NCI-H2227 (cell line): ENCODE results near the gene ATP2B2.

Source experiments
- DNase-seq: peaks from one replicate; lab custom pipeline; 2025; ENCODE audit not compliant: unreplicated experiment; lab: John Stamatoyannopoulos, UW

The ATP2B2 gene

GRCh38 chr3:10434144-10434937, 71.0 kb downstream of the ATP2B2 start:
- DNase-seq = no peak

DNA sequence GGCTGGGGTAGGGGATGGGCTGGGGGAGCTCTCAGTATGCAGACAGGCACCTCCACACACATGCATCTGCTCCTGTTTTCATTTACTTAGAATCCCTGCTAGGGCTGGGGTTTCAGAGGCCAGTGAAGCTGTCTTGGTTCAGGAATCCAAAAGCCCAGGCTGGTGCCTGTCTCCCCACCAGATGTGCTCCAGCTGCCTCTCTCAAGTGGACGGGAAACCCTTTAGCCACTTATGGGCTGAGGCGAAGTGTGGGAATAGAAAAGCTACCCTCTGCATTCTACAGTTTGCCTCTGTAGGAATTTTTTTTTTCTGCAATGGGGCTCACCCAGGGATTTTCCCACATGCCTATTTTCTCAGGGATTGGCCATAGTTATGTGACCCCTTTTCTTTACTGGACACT, 72.5 kb downstream of the ATP2B2 start:
- DNase-seq = no peak

GRCh38 chr3:10432156-10432845, 73.1 kb downstream of the ATP2B2 start:
- DNase-seq = peak; percentile 53

DNA sequence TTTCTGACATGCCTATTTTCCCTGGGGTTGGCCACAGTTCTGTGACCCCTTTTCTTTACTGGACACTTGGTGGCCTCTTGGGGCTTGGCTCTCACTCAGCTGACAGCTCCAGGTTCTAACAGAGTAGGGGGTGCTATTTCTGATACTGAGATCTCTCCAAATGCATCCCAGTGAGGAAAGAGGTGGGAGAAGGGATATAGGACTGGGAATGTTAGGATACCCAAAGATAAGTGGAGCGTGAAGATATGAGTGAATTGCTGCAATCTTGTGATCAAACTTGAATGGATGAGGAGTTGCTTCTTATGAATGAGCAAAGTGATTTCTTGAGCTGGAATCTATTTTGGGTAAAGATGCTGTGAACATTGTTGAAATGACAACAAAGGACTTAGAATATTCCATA, 74.6 kb downstream of the ATP2B2 start:
- no peak for DNase-seq

- DNase-seq = no peak
Observed at GRCh38 chr3:10428406-10429091, 76.8 kb downstream of the ATP2B2 start.

- no peak for DNase-seq
Observed at GRCh38 chr3:10426346-10427220, 78.8 kb downstream of the ATP2B2 start.

DNA sequence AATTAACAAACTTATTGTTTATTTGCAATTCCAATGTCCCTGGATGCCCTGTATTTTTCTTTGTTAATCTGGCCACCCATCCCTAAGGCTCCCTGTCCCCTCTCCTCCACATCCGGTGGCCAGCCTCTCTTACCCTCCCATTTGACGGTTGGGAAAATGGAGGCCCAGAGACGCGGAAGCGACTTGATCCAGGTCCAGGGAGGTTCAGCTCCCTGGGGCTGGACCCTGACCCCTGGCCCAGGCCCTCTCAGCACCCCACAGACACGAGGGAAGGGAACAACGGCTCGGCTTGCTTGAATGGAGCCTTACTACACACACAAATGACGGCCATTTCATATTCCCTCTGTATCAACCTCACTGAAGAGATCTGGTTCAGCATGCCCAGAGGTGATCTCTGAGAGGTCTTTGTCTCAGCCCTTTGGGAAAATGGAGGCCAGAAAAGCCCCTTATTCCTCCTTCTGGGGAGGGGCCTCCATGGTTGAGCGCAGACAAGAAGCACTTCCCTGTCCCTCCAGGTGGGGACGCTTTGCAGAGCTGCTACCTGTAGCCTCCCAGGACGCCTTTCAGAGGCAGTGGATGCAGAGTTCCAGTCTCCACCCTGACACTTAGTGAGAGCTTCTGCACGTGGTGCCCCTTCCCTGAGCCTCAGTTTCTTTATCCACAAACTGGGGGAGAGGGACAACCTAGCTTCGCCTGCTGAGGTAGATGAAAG, 82.1 kb downstream of the ATP2B2 start:
- no peak for DNase-seq

DNA sequence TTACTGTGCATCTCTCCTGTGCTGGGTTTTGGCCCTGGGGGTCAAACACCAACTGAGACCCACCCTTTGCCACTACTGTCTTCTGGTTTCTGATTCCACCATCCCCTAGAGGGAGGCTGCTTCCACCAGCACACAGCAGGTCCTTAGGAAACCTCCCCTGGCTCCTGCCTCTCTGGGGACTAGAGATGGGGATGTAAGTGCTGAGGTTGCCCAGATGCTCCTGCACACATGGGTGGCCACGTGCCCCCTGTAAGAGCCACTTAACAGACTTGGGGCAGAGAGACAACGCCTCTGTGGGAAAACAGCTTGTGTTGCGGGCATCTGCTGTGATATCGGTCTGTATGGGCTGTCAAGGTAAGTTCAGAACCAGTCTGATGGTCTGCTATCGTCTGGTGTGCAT, 83.4 kb downstream of the ATP2B2 start:
- no peak for DNase-seq

- DNase-seq = no peak
Observed at GRCh38 chr3:10420745-10421475, 84.5 kb downstream of the ATP2B2 start.

DNA sequence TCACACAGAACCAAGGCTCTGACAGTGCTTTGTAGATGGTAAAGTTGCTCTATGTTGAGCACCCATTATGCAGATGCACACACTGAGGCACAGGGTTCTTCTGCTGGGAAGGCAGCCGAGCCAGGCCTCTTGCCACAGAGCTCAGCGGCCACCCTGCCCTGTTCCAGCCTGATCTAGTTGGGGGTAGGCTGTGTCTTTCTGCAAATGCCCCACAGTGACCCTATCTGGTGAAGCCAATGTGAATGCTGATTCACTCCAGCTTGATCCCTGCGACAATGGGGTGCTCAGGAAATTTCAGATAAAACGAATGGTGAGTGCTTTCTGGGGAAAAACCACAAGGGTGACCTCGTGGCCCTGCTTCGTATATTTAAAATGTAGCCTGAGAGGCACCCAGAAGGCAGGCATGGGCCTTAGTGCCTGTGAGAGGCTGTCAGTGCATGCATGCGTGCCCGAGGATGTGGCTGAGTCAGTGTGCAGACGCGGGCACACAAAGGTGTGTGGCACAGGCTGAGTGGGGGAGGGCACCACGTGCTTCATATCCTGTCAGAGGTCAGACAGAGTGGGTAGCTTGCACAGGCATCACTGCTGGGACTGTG, 85.7 kb downstream of the ATP2B2 start:
- DNase-seq = no peak

DNA sequence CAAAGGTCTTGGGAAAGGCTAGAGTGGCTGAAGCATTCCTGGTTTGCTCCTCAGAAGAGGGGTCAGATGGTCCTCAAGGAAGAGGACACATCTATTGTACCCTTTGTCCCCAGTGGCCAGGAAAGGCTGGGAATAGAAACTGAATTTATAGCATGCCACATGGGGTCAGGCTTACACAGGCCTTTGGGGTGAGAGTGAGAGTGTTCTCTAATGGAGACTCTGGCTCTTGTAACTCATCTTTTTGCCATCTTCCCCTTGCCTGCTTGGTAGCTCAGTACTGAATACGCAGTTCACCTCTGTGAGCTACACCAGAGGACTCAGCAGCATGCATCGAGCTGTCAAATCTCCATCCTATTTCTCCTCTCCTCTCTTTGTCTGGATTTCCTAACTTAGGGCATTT, 87.5 kb downstream of the ATP2B2 start:
- no peak for DNase-seq

DNA sequence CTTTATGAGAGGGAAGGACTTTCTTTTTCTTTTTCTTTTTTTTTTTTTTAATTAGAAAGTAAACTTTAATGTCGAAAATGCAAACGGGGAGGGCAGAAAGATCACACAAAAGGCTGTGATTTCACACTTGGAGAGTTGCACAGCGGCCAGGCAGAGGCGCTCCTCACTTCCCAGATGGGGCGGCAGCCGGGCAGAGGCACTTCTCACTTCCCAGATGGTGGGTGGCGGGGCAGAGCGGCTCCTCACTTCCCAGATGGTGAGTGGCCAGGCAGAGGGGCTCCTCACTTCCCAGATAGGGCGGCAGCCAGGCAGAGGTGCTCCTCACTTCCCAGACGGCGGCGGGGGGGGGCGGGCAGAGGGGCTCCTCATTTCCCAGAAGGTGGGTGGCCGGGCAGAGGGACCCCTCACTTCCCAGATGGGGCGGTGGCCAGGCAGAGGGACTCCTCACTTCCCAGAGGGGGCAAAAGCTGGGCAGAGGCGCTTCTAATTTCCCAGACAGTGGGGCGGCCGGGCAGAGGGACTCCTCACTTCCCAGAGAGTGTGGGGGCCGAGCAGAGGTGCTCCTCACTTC, 88.6 kb downstream of the ATP2B2 start:
- no peak for DNase-seq

GRCh38 chr3:10413041-10413440, 92.3 kb downstream of the ATP2B2 start:
- no peak for DNase-seq

DNA sequence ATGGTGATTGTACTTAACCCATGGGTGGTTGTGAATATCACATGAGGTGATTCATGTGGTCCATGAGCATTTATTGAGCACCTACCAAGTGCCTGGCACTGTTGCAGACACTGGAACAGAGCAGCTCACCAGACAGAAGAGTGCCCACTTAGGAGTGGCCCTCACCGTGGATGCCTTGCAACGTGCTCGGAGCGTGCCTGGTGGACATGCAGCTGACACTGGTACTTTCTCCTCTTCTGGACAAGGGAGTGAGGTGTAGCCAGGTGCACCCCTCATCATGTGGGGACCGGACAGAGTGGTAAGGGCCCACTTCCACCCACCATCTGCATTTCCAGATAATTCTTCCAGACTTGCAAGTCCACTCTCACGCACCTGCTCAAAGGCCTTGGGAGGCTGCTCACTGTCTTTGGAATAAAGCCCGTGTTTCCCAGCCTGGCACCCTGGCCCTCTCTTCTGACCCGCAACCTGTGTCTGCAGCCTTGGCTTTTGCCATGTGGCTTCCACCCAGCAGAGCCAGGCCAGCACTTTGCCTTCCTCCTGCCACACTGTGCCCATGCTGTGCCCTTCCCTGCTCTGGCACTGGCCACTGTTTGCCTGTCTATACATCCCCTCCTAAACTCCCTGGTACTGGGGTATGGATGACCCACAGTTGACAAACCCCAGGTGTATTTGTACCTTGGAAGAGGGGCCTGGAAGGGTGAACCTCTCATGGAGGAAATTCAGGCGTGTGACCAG, 93.6 kb downstream of the ATP2B2 start:
- no peak for DNase-seq

- no peak for DNase-seq
Observed at GRCh38 chr3:10410383-10411002, 94.9 kb downstream of the ATP2B2 start.

DNA sequence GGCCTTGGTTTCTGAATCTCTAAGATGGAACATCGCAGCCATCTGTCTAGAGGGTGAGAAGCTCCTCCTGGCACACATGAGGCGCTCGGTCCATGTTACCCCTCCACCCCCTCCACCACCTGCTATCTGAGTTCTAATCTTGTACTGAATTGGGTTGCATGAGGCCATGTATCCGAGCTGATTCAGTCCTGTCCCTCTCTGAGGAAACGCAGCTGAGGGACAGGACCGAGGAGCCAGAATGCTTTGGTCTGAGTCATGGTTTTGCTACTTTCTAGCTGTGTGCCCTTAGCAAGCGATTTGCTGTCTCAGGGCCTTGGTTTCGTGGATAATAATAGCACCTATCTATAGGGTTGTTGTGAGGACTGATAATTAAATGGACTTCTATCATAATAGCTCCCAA, 96.7 kb downstream of the ATP2B2 start:
- DNase-seq = no peak

GRCh38 chr3:10407361-10407760, 98.0 kb downstream of the ATP2B2 start:
- no peak for DNase-seq

GRCh38 chr3:10406414-10406813, 99.0 kb downstream of the ATP2B2 start:
- DNase-seq = no peak
